GM12878 (cell line): ENCODE data around the gene GKAP1.

ENCODE experiments used
- BRCA1 ChIP-seq: IDR thresholded peaks from 2 replicates; pipeline ENCODE4 v1.6.1; 2011; ENCODE audit warnings: low read depth, low read length, improper control_type of control experiment
- CTCF ChIP-seq, 3 experiments: IDR thresholded peaks in 2 of 3; conservative IDR thresholded peaks in 1 of 3; 2 replicates each; pipeline ENCODE4 v1.5.1; 2011; ENCODE audit warnings: low read depth in 3 of 3, low read length in 3 of 3, mild to moderate bottlenecking in 3 of 3, control low read depth in 2 of 3, moderate library complexity in 2 of 3, inconsistent platforms in 1 of 3, mixed read lengths in 1 of 3; ENCODE audit not compliant: control insufficient read depth in 2 of 3, insufficient read depth in 1 of 3; ENCODE audit errors: extremely low read depth in 1 of 3
- EED ChIP-seq: sonication (generic); IDR thresholded peaks from 2 replicates; pipeline ENCODE4 v1.6.1; 2016; ENCODE audit warnings: antibody characterized with exemption, low read depth
- EP300 ChIP-seq, 2 experiments: fragments of 150-350 bp in 1 of 2; IDR thresholded peaks; 2 replicates each; pipeline ENCODE4 v1.6.1; 2011 to 2012; ENCODE audit warnings: low read depth in 2 of 2, low read length in 2 of 2, borderline replicate concordance in 1 of 2, improper control_type of control experiment in 1 of 2, inconsistent platforms in 1 of 2; ENCODE audit not compliant: control insufficient read depth in 1 of 2
- EZH2 ChIP-seq: IDR thresholded peaks from 2 replicates; pipeline ENCODE4 v1.6.1; 2012; ENCODE audit warnings: low read depth, mild to moderate bottlenecking, control low read depth, inconsistent platforms, low read length, borderline replicate concordance; ENCODE audit not compliant: control insufficient read depth
- HDAC6 ChIP-seq: fragments of 200-600 bp; sonication (generic); IDR thresholded peaks from one replicate; pipeline ENCODE4 v1.8.0; 2017; ENCODE audit warnings: antibody characterized with exemption; ENCODE audit not compliant: unreplicated experiment
- JUND ChIP-seq: IDR thresholded peaks from 2 replicates; pipeline ENCODE4 v1.6.1; 2012; ENCODE audit warnings: low read depth, mild to moderate bottlenecking, low read length, improper control_type of control experiment, moderate library complexity
- POLR2AphosphoS5 ChIP-seq: IDR thresholded peaks from 2 replicates; pipeline ENCODE4 v1.6.1; 2011; ENCODE audit warnings: mild to moderate bottlenecking, low read length, inconsistent platforms

GRCh38 chr9:83715794-83716193 is 101.8 kb downstream of the GKAP1 start:
- no peak for TF ChIP-seq BRCA1
- no peak for TF ChIP-seq POLR2AphosphoS5
- TF ChIP-seq HDAC6 = no peak
- no peak for TF ChIP-seq EP300 (IDR thresholded peaks at IDR 0.05; ENCODE audit: borderline replicate concordance in 1 of 2, control insufficient read depth in 1 of 2, low read depth in 2 of 2, low read length in 2 of 2)
- no peak for TF ChIP-seq CTCF (IDR thresholded peaks at IDR 0.05 in 2 of 3, conservative IDR thresholded peaks at IDR 0.05 in 1 of 3; ENCODE audit: control insufficient read depth in 2 of 3, extremely low read depth in 1 of 3, insufficient read depth in 1 of 3, low read depth in 3 of 3, low read length in 3 of 3)
- no peak for TF ChIP-seq JUND
- no peak for TF ChIP-seq EZH2
- TF ChIP-seq EED = no peak
